Panc1 (cell line): ENCODE results near the gene AURKAIP1. TPM values are rescaled to one million over a fixed set of nuclear protein-coding genes. Genes with fewer than 3 reads are reported as not detected.

ENCODE experiments used
- ATAC-seq: fragments of 200-7000 bp; cut with Tn5 transposase; 2 replicates; pipeline ENCODE4 v1.9.1; 2020; ENCODE audit warnings: mild to moderate bottlenecking, moderate library complexity
- BruUV-seq: library from RNA; stranded (reverse); fragments of 400-500 nt; replicated peaks from 2 replicates; lab custom pipeline; 2021; lab: Mats Ljungman, UMichigan
- CTCF ChIA-PET: fragments of 300-600 bp; sonication (Branson Sonifier 250); formaldehyde crosslinking; loops from one replicate; lab custom pipeline; 2022; ENCODE audit warnings: antibody characterized with exemption; lab: Charles Lee
- POLR2A ChIA-PET: fragments of 300-600 bp; sonication (Branson Sonifier 250); formaldehyde crosslinking; loops from one replicate; lab custom pipeline; 2022; ENCODE audit warnings: antibody characterized with exemption; lab: Charles Lee
- DNase-seq: peaks from one replicate; pipeline ENCODE4 v3.0.0-alpha.2; 2010; ENCODE audit warnings: low read depth, low spot score
- H3K27ac ChIP-seq: 2 replicates; pipeline ENCODE4 v1.5.1; 2011; ENCODE audit warnings: mild to moderate bottlenecking, low read length, inconsistent platforms
- H3K27me3 ChIP-seq: fragments of 200-500 bp; sonication (Bioruptor generic); 2 replicates; pipeline ENCODE4 v1.6.0; 2014; ENCODE audit warnings: low read length, inconsistent platforms; ENCODE audit not compliant: control insufficient read depth, insufficient read depth
- H3K36me3 ChIP-seq: fragments of 200-500 bp; sonication (Bioruptor generic); 2 replicates; pipeline ENCODE4 v1.5.1; 2014; ENCODE audit warnings: inconsistent platforms, mild to moderate bottlenecking, low read length, moderate library complexity; ENCODE audit not compliant: control insufficient read depth, insufficient read depth
- H3K4me1 ChIP-seq: 2 replicates; pipeline ENCODE4 v1.5.1; 2011; ENCODE audit warnings: inconsistent platforms, mild to moderate bottlenecking, low read length, moderate library complexity; ENCODE audit not compliant: control insufficient read depth, insufficient read depth
- H3K4me3 ChIP-seq, 2 experiments: 2 replicates each; pipeline ENCODE4 v1.5.1; 2011 to 2012; ENCODE audit warnings: low read depth in 2 of 2, low read length in 2 of 2, mild to moderate bottlenecking in 2 of 2, inconsistent platforms in 1 of 2, moderate library complexity in 1 of 2
- H3K9me3 ChIP-seq: fragments of 200-500 bp; sonication (Bioruptor generic); 2 replicates; pipeline ENCODE4 v1.5.1; 2014; ENCODE audit warnings: low read depth, mild to moderate bottlenecking, inconsistent platforms, low read length, moderate library complexity; ENCODE audit not compliant: control insufficient read depth, insufficient read depth
- CTCF ChIP-seq: fragments of 450-650 bp; IDR thresholded peaks from 2 replicates; pipeline ENCODE4 v1.5.1; 2017; ENCODE audit warnings: mild to moderate bottlenecking
- POLR2AphosphoS5 ChIP-seq: IDR thresholded peaks from 2 replicates; pipeline ENCODE4 v1.6.1; 2012; ENCODE audit warnings: mild to moderate bottlenecking, low read depth, low read length, moderate library complexity
- REST ChIP-seq, 2 experiments: IDR thresholded peaks; 2 replicates each; pipeline ENCODE4 v1.6.1; 2011 to 2012; ENCODE audit warnings: low read depth in 2 of 2, control low read depth in 1 of 2, low read length in 1 of 2, mild to moderate bottlenecking in 1 of 2, moderate library complexity in 1 of 2; ENCODE audit not compliant: insufficient read depth in 1 of 2
- SIN3A ChIP-seq: IDR thresholded peaks from 2 replicates; pipeline ENCODE4 v1.6.1; 2012; ENCODE audit warnings: low read depth, mild to moderate bottlenecking, low read length, moderate library complexity, borderline replicate concordance; ENCODE audit not compliant: insufficient read depth
- TCF7L2 ChIP-seq: IDR thresholded peaks from 2 replicates; pipeline ENCODE4 v1.6.1; 2011; ENCODE audit warnings: mild to moderate bottlenecking, low read depth, low read length, inconsistent platforms
- in situ Hi-C: cut with HindIII; loops from 2 replicates; pipeline ENCODE4 v1.10.0; 2016; ENCODE audit warnings: low sequenced_read_pairs, low pct_unique_long_range_greater_than_20kb
- intact Hi-C: fragments of 100-400 bp; cut with micrococcal nuclease; formaldehyde crosslinking; loops from one replicate; pipeline ENCODE4 v1.10.0; 2022; ENCODE audit not compliant: unreplicated experiment
- total RNA-seq: library from RNA; stranded (reverse); gene quantifications from one replicate; pipeline ENCODE4 v1.2.1, GENCODE V29; 2021; ENCODE audit not compliant: unreplicated experiment

AURKAIP1 gene
- total RNA-seq, 1 experiment from 2014 or later, result 335 TPM

- no TSS peak for BruUV-seq
- intact Hi-C loops (loop anchor here (5.0 kb wide), 1 partner anchor 36 kb away; the partner anchor contains the start of gene VWA1), in situ Hi-C loops (no loop called here)
- no peak for TF ChIP-seq REST (IDR thresholded peaks at IDR 0.05; ENCODE audit: insufficient read depth in 1 of 2, low read depth in 2 of 2, low read length in 1 of 2)
- TF ChIP-seq TCF7L2, result no peak
- TF ChIP-seq SIN3A, result 0 out of 2 replicates have a peak, but pooled peaks have one; percentile 39
- TF ChIP-seq POLR2AphosphoS5, result peak; percentile 35
- TF ChIP-seq CTCF, result no peak
- Histone ChIP-seq H3K9me3 (no peaks in the 10 kb centered on the region), H3K4me3 (peak overlapping the region; percentile 93 to 94), H3K4me1 (peaks cover 58% of the 10 kb centered on the region), H3K27ac (peak overlapping the region; percentile 98), H3K27me3 (no peaks in the 10 kb centered on the region), H3K36me3 (peaks cover 13% of the 10 kb centered on the region)
- DNase-seq, result no peak
- ATAC-seq, result peak; percentile 3
- ChIA-PET CTCF (interaction anchor here (1.4 to 1.5 kb wide), 2 partner anchors 30 to 40 kb away, joined by 3 to 11 read pairs; no protein-coding TSS in a partner anchor), POLR2A (no interaction called here)
Measured at GRCh38 chr1:1401457-1402010, 26.5 kb upstream of the AURKAIP1 start.

GRCh38 chr1:1400576-1401456 lies 25.8 kb upstream of the AURKAIP1 start:
- in situ Hi-C loops (no loop called here), intact Hi-C loops (loop anchor here (5.0 kb wide), 1 partner anchor 36 kb away; the partner anchor contains the start of gene VWA1)
- H3K27ac ChIP-seq, result peak overlapping the region; percentile 98
- ATAC-seq, result peak; percentile 3
- H3K36me3 ChIP-seq, result peaks cover 13% of the 10 kb centered on the region
- H3K27me3 ChIP-seq, result no peaks in the 10 kb centered on the region
- TF ChIP-seq SIN3A (no peak), REST (IDR thresholded peaks at IDR 0.05; ENCODE audit: insufficient read depth in 1 of 2, low read depth in 2 of 2, low read length in 1 of 2) (peak in 1 of 2 experiments; percentile 40; a peak in 1 of 4 replicates), CTCF (no peak), POLR2AphosphoS5 (peak; percentile 62), TCF7L2 (no peak)
- POLR2A ChIA-PET, result interaction anchor here (0.6 kb wide), 1 partner anchor 102 kb away, joined by 5 read pairs; no protein-coding TSS in a partner anchor
- DNase-seq, result no peak
- H3K4me3 ChIP-seq, result peak overlapping the region; percentile 93 to 94
- CTCF ChIA-PET, result no interaction called here
- BruUV-seq, result TSS peak; percentile 93
- H3K9me3 ChIP-seq, result no peaks in the 10 kb centered on the region
- H3K4me1 ChIP-seq, result peaks cover 54% of the 10 kb centered on the region
